HG03457 (cell line): ENCODE measurements around the gene KCNJ6.

ENCODE experiments used
- ATAC-seq: cut with Tn5 transposase; IDR thresholded peaks from one replicate; pipeline ENCODE4 v1.9.1; 2021; ENCODE audit warnings: moderate number of reproducible peaks; ENCODE audit not compliant: unreplicated experiment

KCNJ6 gene

GRCh38 chr21:37558676-37559211 lies 357.5 kb downstream of the KCNJ6 start:
- ATAC-seq: no peak
